Lung (tissue), 12 donors: Measurements from ENCODE around the gene UTP4. TPM values are rescaled to one million over a fixed set of nuclear protein-coding genes. Genes with fewer than 3 reads are reported as not detected.
A peak's percentile ranks its signal among the peaks of the same experiment; 100 is the strongest.
"Not testable (repeated sequence)": the region's sequence is repeated elsewhere in the genome, so short reads cannot be mapped to it uniquely, and the experiment has no call there.

Experiments used
- ATAC-seq: fragments of 200-7000 bp; cut with Tn5 transposase; one replicate; pipeline ENCODE4 v1.9.1; 2020; ENCODE audit warnings: moderate number of reproducible peaks; ENCODE audit not compliant: insufficient read depth, low FRiP score
- DNase-seq, 3 donors: peaks; one replicate each; pipeline ENCODE4 v3.0.0-alpha.2; 2013 to 2017
- H3K27ac ChIP-seq, 2 donors: one replicate each; pipeline ENCODE4 v1.5.1; 2013; ENCODE audit warnings: mild to moderate bottlenecking in 2 of 2, moderate library complexity in 2 of 2, control low read depth in 1 of 2, inconsistent platforms in 1 of 2, low read depth in 1 of 2, low read length in 1 of 2
- H3K27me3 ChIP-seq, 3 donors: one replicate each; pipeline ENCODE4 v1.5.1; 2013; ENCODE audit warnings: low read length in 2 of 3; ENCODE audit not compliant: control insufficient read depth in 3 of 3, insufficient read depth in 3 of 3
- H3K36me3 ChIP-seq, 4 donors: one replicate each; pipeline ENCODE4 v1.5.1; 2013; ENCODE audit warnings: low read length in 4 of 4, mild to moderate bottlenecking in 1 of 4, moderate library complexity in 1 of 4; ENCODE audit not compliant: control insufficient read depth in 4 of 4, insufficient read depth in 4 of 4
- H3K4me1 ChIP-seq, 5 donors: one replicate each; pipeline ENCODE4 v1.5.1; 2013; ENCODE audit warnings: low read length in 5 of 5, mild to moderate bottlenecking in 2 of 5, moderate library complexity in 1 of 5; ENCODE audit not compliant: control insufficient read depth in 5 of 5, insufficient read depth in 5 of 5
- H3K4me3 ChIP-seq: one replicate; pipeline ENCODE4 v1.5.1; 2013; ENCODE audit warnings: mild to moderate bottlenecking, control low read depth, moderate library complexity
- H3K9ac ChIP-seq, 2 donors: one replicate each; pipeline ENCODE4 v1.5.1; 2013; ENCODE audit warnings: low read length in 2 of 2, control low read depth in 1 of 2; ENCODE audit not compliant: insufficient read depth in 1 of 2
- H3K9me3 ChIP-seq, 4 donors: one replicate each; pipeline ENCODE4 v1.5.1; 2013; ENCODE audit warnings: low read length in 3 of 4, mild to moderate bottlenecking in 1 of 4, moderate library complexity in 1 of 4; ENCODE audit not compliant: control insufficient read depth in 4 of 4, insufficient read depth in 3 of 4
- WGBS, 2 donors: extraction: QIAGEN DNeasy Blood & Tissue Kit; methylation state at CpG; one replicate each; pipeline ENCODE4 v1.1.7; 2013; 5-methylcytosine and 5-hydroxymethylcytosine counted together
- polyA plus RNA-seq, 2 donors: library from polyadenylated mRNA; stranded (reverse); fragments of 200-250 nt; gene quantifications; one replicate each; pipeline ENCODE4 v1.2.1, GENCODE V29; 2013
- total RNA-seq, 2 donors: library from RNA; depleted of rRNA in 1 of 2; stranded (reverse); fragments of >200 nt in 1 of 2; gene quantifications; one replicate each; pipeline ENCODE4 v1.2.1, GENCODE V29; 2014 to 2021
- TF ChIP-seq, protein P1 (sequence below): IDR thresholded peaks from 2 replicates; pipeline ENCODE4 v1.5.1; 2012; ENCODE audit warnings: mild to moderate bottlenecking; ENCODE audit errors: control extremely low read depth, extremely low read depth
- donor health status: control.
- donor health status: control.
- donor health status: Bipolar disorder and iron deficiency.
- donor health status: healthy.
- donor health status: DM: yes; HTN: yes; CAD: no.

Gene UTP4
- total and polyA plus RNA-seq, 4 donors, result 18.1 to 34.5 (median 26.0) TPM

GRCh38 chr16:69120096-69120664 lies 12.3 kb upstream of the UTP4 start:
- H3K27ac ChIP-seq, result no peak overlapping the region
- H3K9me3 ChIP-seq, result no peaks in the 10 kb centered on the region
- TF ChIP-seq, protein P1, sequence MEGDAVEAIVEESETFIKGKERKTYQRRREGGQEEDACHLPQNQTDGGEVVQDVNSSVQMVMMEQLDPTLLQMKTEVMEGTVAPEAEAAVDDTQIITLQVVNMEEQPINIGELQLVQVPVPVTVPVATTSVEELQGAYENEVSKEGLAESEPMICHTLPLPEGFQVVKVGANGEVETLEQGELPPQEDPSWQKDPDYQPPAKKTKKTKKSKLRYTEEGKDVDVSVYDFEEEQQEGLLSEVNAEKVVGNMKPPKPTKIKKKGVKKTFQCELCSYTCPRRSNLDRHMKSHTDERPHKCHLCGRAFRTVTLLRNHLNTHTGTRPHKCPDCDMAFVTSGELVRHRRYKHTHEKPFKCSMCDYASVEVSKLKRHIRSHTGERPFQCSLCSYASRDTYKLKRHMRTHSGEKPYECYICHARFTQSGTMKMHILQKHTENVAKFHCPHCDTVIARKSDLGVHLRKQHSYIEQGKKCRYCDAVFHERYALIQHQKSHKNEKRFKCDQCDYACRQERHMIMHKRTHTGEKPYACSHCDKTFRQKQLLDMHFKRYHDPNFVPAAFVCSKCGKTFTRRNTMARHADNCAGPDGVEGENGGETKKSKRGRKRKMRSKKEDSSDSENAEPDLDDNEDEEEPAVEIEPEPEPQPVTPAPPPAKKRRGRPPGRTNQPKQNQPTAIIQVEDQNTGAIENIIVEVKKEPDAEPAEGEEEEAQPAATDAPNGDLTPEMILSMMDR, result no peak
- 94 to 98% methylated on average over 19 of the region's 19 CpGs for WGBS, 2 donors
- no peaks in the 10 kb centered on the region for H3K27me3 ChIP-seq
- no peak for ATAC-seq
- H3K36me3 ChIP-seq, result peaks cover 12 to 36% (median 25%) of the 10 kb centered on the region in 4 donors
- peaks cover 0 to 4% (median 0%) of the 10 kb centered on the region in 5 donors for H3K4me1 ChIP-seq
- H3K4me3 ChIP-seq, result no peak overlapping the region
- H3K9ac ChIP-seq, result no peak overlapping the region
- no peak for DNase-seq

GRCh38 chr16:69123910-69124309 lies 8.5 kb upstream of the UTP4 start:
- peak; percentile 46 for ATAC-seq
- H3K36me3 ChIP-seq, result peaks cover 10 to 25% (median 18%) of the 10 kb centered on the region in 4 donors
- no peaks in the 10 kb centered on the region for H3K9me3 ChIP-seq
- H3K27ac ChIP-seq, result no peak overlapping the region
- peak; percentile 52 to 84 (median 83) for DNase-seq
- no peaks in the 10 kb centered on the region for H3K27me3 ChIP-seq
- no peak overlapping the region for H3K4me3 ChIP-seq
- peaks cover 0 to 4% (median 0%) of the 10 kb centered on the region in 5 donors for H3K4me1 ChIP-seq
- no peak overlapping the region for H3K9ac ChIP-seq
- 80 to 81% methylated on average over 3 of the region's 3 CpGs for WGBS, 2 donors
- TF ChIP-seq, protein P1, result peak; percentile 74

DNA sequence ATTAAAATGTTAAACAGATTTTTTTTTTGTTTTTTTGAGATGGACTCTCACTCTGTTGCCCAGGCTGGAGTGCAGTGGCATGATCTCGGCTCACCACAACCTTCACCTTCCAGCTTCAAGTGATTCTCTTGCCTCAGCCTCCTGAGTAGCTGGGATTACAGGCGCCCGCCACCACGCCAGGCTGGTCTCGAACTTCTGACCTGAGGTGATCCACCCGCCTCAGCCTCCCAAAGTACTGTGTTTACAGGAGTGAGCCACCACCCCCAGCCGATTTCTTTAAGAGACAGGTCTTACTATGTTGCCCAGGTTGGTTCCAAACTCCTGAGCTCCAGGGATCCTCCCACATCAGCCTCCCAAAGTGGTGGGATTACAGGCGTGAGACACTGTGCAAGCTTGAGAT lies 8.0 kb upstream of the UTP4 start:
- WGBS, 2 donors, result 88 to 91% methylated on average over 8 of the region's 8 CpGs

DNA sequence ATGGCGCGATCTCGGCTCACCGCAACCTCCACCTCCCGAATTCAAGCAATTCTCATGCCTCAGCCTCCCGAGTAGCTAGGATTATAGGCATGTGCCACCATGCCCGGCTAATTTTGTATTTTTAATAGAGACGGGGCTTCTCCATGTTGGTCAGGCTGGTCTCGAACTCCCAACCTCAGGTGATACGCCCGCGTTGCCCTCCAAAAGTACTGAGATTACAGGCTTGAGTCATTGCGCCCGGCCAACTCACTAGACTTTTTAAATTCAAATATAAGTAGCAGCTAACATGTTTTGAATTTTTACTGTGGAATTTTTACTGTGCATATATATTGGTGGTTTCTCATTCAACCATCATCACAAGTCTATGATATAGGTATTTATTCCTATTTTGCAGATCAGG lies 7.5 kb upstream of the UTP4 start:
- not testable (repeated sequence) for H3K4me1 ChIP-seq, DNase-seq, H3K27ac ChIP-seq, H3K4me3 ChIP-seq, H3K9me3 ChIP-seq, H3K27me3 ChIP-seq, ATAC-seq, H3K9ac ChIP-seq
- peaks cover 4 to 16% (median 11%) of the 10 kb centered on the region in 4 donors for H3K36me3 ChIP-seq
- 95 to 97% methylated on average over 14 of the region's 14 CpGs for WGBS, 2 donors

More for the DNA sequence above, 8.0 kb upstream of the UTP4 start:
- not testable (repeated sequence) for ATAC-seq, H3K27ac ChIP-seq, H3K9ac ChIP-seq, H3K27me3 ChIP-seq, H3K9me3 ChIP-seq, H3K4me1 ChIP-seq, H3K4me3 ChIP-seq, DNase-seq
- peaks cover 5 to 22% (median 16%) of the 10 kb centered on the region in 4 donors for H3K36me3 ChIP-seq
